ENCODE data around the gene ZDHHC14. TPM values are rescaled to one million over a fixed set of nuclear protein-coding genes. Genes with fewer than 3 reads are reported as not detected.
A peak's percentile ranks its signal among the peaks of the same experiment; 100 is the strongest.

The ZDHHC14 gene
- total and polyA plus RNA-seq, 4 donors = 4.3 to 18.3 (median 8.9) TPM

DNA sequence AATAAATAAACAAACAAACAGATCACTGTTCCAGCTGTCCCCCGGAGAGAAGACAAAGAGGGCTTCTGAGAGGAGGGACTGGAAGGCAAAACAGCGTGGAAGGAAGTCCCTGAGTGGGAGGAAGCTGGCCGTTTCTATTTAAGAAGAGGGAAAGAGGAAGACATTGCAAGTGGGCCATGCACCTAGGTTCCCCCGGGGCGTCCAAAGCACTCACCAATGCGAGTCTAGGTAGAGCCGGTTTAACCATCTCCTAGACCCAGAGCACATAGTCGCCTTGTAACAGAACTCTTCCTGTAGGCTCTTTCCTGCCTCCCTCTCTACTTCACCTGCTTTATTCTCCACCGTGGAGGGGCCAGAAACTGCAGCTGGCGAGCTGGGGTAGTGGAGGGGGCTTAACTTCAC is 158.4 kb downstream of the ZDHHC14 start:
- no peak for ATAC-seq (ENCODE audit: insufficient read depth, low FRiP score)
- TF ChIP-seq, protein P1, sequence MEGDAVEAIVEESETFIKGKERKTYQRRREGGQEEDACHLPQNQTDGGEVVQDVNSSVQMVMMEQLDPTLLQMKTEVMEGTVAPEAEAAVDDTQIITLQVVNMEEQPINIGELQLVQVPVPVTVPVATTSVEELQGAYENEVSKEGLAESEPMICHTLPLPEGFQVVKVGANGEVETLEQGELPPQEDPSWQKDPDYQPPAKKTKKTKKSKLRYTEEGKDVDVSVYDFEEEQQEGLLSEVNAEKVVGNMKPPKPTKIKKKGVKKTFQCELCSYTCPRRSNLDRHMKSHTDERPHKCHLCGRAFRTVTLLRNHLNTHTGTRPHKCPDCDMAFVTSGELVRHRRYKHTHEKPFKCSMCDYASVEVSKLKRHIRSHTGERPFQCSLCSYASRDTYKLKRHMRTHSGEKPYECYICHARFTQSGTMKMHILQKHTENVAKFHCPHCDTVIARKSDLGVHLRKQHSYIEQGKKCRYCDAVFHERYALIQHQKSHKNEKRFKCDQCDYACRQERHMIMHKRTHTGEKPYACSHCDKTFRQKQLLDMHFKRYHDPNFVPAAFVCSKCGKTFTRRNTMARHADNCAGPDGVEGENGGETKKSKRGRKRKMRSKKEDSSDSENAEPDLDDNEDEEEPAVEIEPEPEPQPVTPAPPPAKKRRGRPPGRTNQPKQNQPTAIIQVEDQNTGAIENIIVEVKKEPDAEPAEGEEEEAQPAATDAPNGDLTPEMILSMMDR (IDR thresholded peaks at IDR 0.05; ENCODE audit: control extremely low read depth, extremely low read depth) = no peak
- H3K4me3 ChIP-seq = no peak overlapping the region
- no peak overlapping the region for H3K27ac ChIP-seq (ENCODE audit: low read depth in 1 of 2, low read length in 1 of 2)
- peak in 1 of 3 donors; percentile 11 for DNase-seq
- H3K9ac ChIP-seq (ENCODE audit: insufficient read depth in 1 of 2, low read length in 2 of 2) = no peak overlapping the region
- peaks cover 3 to 9% (median 7%) of the 10 kb centered on the region in 4 donors for H3K36me3 ChIP-seq (ENCODE audit: control insufficient read depth in 4 of 4, insufficient read depth in 4 of 4, low read length in 4 of 4)
- H3K27me3 ChIP-seq (ENCODE audit: control insufficient read depth in 3 of 3, insufficient read depth in 3 of 3, low read length in 2 of 3) = no peaks in the 10 kb centered on the region
- 38 to 65% methylated on average over 10 of the region's 10 CpGs for WGBS, 2 donors
- no peaks in the 10 kb centered on the region for H3K9me3 ChIP-seq (ENCODE audit: control insufficient read depth in 4 of 4, insufficient read depth in 3 of 4, low read length in 3 of 4)
- H3K4me1 ChIP-seq (ENCODE audit: control insufficient read depth in 5 of 5, insufficient read depth in 5 of 5, low read length in 5 of 5) = peaks cover 11 to 51% (median 32%) of the 10 kb centered on the region in 5 donors

DNA sequence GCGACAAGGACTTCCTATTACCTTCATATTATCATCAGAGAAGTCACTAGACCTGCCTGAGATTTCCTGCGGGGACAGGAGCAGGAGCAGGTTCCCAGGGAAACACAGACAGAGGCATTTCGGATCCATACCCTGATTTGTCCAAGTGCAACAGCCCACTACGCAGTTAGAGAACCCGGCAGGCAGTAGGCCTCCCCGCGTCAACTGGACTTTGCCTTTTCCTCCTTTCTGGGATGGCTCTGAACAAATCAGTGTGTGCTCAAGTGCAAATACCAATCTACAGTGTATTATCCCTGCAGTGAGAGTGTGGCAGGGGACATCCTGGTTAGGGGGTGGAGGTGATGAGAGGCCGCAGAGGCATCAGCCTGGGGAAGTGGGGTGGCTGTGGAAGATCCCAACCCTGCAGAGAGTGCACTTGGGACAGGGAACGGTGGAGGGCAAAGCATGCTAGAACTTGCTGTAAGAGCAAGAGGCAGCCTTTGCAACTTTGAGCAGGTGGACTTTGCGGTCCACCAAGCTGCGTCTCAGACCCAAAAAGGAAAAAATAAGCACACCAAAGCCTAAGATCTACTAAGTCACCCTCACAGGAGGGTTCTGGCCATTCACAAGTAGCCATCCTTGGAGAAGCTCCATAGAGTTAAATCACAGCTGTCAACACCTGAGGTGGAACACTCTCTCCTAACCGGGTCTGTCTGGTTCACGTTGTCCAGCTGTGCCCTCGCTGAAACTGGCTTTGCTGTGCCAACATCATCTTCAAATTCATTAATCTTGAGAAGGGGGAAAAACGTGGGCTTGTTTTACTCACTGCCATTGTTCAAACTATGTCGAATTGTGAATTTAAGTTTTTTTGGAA is 159.1 kb downstream of the ZDHHC14 start:
- Histone ChIP-seq H3K4me3 (no peak overlapping the region), H3K27me3 (ENCODE audit: control insufficient read depth in 3 of 3, insufficient read depth in 3 of 3, low read length in 2 of 3) (no peaks in the 10 kb centered on the region), H3K36me3 (ENCODE audit: control insufficient read depth in 4 of 4, insufficient read depth in 4 of 4, low read length in 4 of 4) (peaks cover 3 to 15% (median 9%) of the 10 kb centered on the region in 4 donors), H3K4me1 (ENCODE audit: control insufficient read depth in 5 of 5, insufficient read depth in 5 of 5, low read length in 5 of 5) (peaks cover 10 to 44% (median 31%) of the 10 kb centered on the region in 5 donors), H3K9me3 (ENCODE audit: control insufficient read depth in 4 of 4, insufficient read depth in 3 of 4, low read length in 3 of 4) (no peaks in the 10 kb centered on the region), H3K27ac (ENCODE audit: low read depth in 1 of 2, low read length in 1 of 2) (no peak overlapping the region), H3K9ac (ENCODE audit: insufficient read depth in 1 of 2, low read length in 2 of 2) (no peak overlapping the region)
- DNase-seq = peak in 1 of 3 donors; percentile 9
- no peak for ATAC-seq (ENCODE audit: insufficient read depth, low FRiP score)
- TF ChIP-seq, protein P1 (IDR thresholded peaks at IDR 0.05; ENCODE audit: control extremely low read depth, extremely low read depth) = no peak
- 92 to 93% methylated on average over 16 of the region's 16 CpGs for WGBS, 2 donors

DNA sequence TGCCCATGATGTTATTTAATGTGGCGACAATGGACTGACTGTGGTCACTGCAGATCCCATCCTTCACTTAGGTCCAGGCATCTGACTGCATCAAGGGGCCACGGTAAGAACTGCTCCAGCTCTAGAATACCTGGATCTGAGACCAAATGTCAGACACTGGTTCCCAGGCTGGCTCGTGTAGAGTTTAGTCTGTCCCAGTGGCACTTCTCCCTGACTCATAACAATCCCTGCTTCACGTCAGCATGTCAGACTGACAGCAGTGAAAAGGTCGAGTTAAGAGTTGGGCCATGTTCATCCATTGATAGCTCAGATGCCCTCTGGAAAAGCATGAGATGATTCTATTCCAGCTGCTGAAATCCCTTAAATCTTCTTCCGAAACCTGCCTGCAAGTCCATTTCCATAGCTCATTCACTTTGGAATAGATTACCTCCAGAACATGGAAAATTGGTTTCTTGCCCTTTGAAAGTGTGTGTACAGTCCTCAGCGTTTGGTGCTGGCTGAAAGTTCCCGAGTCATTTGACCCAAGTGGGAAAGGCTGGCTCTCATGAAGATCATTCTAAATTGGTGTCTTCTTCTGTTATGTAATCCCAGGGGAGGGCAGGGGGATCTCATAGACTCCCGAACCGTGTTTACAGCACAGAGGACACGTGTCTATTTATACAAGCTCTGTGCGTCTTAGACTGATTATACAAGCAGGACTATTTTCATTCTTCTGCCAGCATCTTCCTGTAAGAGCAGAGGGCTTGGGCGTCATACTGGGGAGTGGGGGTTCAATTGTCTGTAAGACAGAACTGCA is 160.8 kb downstream of the ZDHHC14 start:
- H3K27ac ChIP-seq (ENCODE audit: low read depth in 1 of 2, low read length in 1 of 2) = no peak overlapping the region
- no peak overlapping the region for H3K9ac ChIP-seq (ENCODE audit: insufficient read depth in 1 of 2, low read length in 2 of 2)
- H3K9me3 ChIP-seq (ENCODE audit: control insufficient read depth in 4 of 4, insufficient read depth in 3 of 4, low read length in 3 of 4) = no peaks in the 10 kb centered on the region
- WGBS, 2 donors = 72 to 76% methylated on average over 13 of the region's 13 CpGs
- peaks cover 3 to 15% (median 9%) of the 10 kb centered on the region in 4 donors for H3K36me3 ChIP-seq (ENCODE audit: control insufficient read depth in 4 of 4, insufficient read depth in 4 of 4, low read length in 4 of 4)
- no peak for ATAC-seq (ENCODE audit: insufficient read depth, low FRiP score)
- H3K4me1 ChIP-seq (ENCODE audit: control insufficient read depth in 5 of 5, insufficient read depth in 5 of 5, low read length in 5 of 5) = peaks cover 7 to 37% (median 26%) of the 10 kb centered on the region in 5 donors
- no peaks in the 10 kb centered on the region for H3K27me3 ChIP-seq (ENCODE audit: control insufficient read depth in 3 of 3, insufficient read depth in 3 of 3, low read length in 2 of 3)
- peak; percentile 18 to 76 (median 39) for DNase-seq
- no peak overlapping the region for H3K4me3 ChIP-seq
- TF ChIP-seq, protein P1 (IDR thresholded peaks at IDR 0.05; ENCODE audit: control extremely low read depth, extremely low read depth) = no peak

Data from lung (tissue), 12 donors.